ENCODE results near the gene TSN. TPM values are rescaled to one million over a fixed set of nuclear protein-coding genes. Genes with fewer than 3 reads are reported as not detected.
"Not testable (repeated sequence)": the region's sequence is repeated elsewhere in the genome, so short reads cannot be mapped to it uniquely, and the experiment has no call there.

The TSN gene
- 38.1 TPM for total RNA-seq
- long read RNA-seq, transcript TSN-201 (6 exons, 3,420 nt), result major isoform, 106 of 121 reads
- long read RNA-seq, partial matches to known transcripts, result 1 of 121 reads
- long read RNA-seq, other reads (novel, unspliced or antisense), result 6 of 121 reads

- ATAC-seq (peak; percentile 100), DNase-seq (peak; percentile 99)
- intact Hi-C loops (cut with micrococcal nuclease), result no loop called here
Measured at GRCh38 chr2:121755237-121756111, at the start of gene TSN. TSN (plus strand) TSS chr2:121755651; CDS start chr2:121755780, 129 bp downstream.

DNA sequence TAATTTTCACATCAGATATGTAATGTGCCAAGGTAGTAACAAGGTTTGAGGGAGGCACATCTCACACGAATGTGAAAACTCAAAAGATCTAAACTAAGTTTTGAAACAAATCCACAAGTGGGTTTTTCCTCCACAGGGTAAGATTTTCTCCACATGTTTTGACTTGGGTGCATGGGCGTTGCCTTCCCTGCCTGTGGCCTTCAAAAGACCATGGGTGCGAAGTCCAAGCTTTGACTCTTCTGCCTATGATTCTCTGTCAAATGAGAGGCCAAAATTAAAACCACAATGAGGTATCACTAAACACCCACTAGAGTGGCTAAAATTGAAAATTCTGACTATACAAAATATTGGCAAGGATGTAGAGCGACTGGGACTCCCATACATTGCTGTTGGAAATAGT, 49.5 kb upstream of the TSN start:
- ATAC-seq (no peak), DNase-seq (no peak)
- intact Hi-C loops (cut with micrococcal nuclease), result no loop called here

DNA sequence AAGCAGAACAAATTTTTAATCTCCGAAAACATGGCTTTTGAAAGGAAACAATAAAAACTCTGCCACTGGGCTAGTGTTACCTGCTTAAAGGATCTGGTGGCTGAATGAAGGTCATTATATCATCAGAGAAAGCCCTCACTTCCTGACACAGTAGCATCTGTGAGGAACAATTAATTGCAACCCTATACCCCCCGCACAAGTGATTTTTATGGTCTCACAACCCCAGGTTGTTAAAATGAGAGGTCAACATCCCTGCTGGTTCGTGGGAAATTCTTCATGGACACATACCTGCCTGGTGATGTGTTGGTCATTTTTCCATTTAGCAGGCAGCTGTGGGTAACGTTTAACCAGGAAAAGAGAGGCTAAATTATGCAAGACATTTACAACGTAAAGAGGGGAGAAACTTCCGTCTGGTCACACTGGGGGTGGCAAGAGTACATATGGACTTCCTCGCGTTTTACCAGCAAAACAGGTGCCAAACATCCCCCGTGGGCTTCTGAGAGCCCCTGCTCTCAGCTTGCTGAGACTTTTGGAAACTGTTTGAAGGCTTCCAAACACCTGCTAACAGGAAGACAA, 48.0 kb upstream of the TSN start:
- intact Hi-C loops (cut with micrococcal nuclease), result no loop called here
- no peak for ATAC-seq
- no peak for DNase-seq

GRCh38 chr2:121707920-121708361, 47.5 kb upstream of the TSN start:
- intact Hi-C loops (cut with micrococcal nuclease), result no loop called here
- DNase-seq (no peak), ATAC-seq (no peak)

DNA sequence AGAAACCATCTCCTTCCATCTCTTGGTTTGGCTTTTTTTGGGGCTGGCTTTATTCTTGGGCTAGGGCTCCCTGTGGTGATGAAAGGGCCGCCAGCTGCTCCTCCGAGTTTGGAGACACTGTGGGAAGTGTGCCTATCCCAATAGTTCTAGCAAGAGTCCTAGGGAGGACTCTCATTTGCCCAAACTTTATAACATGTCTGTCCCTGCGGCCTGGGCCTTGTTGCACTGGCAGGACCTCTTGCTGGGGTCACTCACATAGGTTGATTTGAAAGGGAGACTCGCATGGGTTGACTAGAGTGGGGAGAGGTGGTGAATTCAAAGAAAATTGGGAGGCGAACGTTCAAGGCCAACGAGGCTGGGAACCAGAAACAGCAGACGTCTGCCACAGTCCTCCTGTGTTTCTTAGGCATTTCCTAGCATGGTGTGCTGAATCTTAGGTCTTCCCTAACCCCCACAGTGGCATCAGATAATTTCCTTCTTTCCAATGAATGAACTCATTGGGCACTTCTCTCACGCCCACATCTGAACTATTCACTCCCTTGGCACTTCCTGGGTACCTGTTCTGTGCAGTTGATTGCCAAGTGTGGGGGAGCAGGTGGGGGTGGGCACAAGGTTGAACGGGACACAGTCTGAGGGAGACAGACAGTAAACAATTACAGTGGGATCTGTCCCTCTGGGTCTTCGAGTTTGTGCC, 45.5 kb upstream of the TSN start:
- no peak for ATAC-seq
- DNase-seq, result no peak
- intact Hi-C loops (cut with micrococcal nuclease), result loop anchor here (10.0 kb wide), 1 partner anchor 305 kb away; no protein-coding TSS in a partner anchor

GRCh38 chr2:121710470-121711170, 44.8 kb upstream of the TSN start:
- no peak for DNase-seq
- ATAC-seq, result no peak
- intact Hi-C loops (cut with micrococcal nuclease), result loop anchor here (10.0 kb wide), 1 partner anchor 306 kb away; no protein-coding TSS in a partner anchor

- not testable (repeated sequence) for ATAC-seq, DNase-seq
- intact Hi-C loops (cut with micrococcal nuclease), result loop anchor here (10.0 kb wide), 1 partner anchor 307 kb away; no protein-coding TSS in a partner anchor
Measured at GRCh38 chr2:121711481-121711880, 44.0 kb upstream of the TSN start.

DNA sequence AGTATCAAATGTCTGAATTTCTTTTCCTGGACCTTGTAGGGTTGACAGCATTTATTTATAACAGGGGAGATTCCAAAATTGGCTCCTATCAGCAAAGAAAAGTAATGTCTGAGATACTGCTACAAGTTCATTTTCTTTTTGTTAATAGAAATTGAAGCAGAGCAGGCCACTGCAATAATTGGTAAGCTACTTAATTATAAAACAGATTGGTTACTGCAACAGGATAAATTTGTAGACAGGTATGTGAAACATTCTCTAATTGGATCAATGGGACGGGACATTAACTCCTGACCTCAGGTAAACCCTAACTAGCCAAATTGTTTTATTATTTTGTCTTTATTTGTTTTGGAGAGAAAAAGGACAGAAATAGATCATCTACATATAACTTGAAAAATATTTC, 39.3 kb upstream of the TSN start:
- no peak for DNase-seq
- ATAC-seq, result no peak
- intact Hi-C loops (cut with micrococcal nuclease), result loop anchor here (5.0 to 10.0 kb wide), 2 partner anchors 184 to 311 kb away; partner anchors contain the start of gene RNU4ATAC

DNA sequence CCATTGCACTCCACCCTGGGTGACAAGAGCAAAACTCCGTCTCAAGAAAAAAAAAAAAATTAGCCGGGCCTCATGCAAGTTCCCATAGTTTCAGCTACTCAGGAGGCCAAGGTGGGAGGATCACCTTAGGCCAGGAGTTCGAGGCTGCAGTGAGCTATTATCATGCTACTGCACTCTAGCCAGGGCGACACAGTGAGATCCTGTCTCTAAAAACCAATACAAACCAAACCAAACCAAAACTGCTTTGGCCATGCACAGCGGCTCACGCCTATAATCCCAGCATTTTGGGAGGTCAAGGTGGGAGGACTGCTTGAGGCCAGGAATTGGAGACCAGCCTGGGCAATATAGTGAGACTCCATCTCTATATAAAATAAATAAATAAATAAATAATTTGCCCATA, 37.9 kb upstream of the TSN start:
- intact Hi-C loops (cut with micrococcal nuclease), result loop anchor here (5.0 to 10.0 kb wide), 2 partner anchors 185 to 313 kb away; partner anchors contain the start of gene RNU4ATAC

GRCh38 chr2:121721926-121722325, 33.5 kb upstream of the TSN start:
- DNase-seq, result no peak
- intact Hi-C loops (cut with micrococcal nuclease), result no loop called here
- no peak for ATAC-seq

More for the DNA sequence above, 37.9 kb upstream of the TSN start:
- ATAC-seq (no peak), DNase-seq (no peak)

GRCh38 chr2:121722479-121722878, 33.0 kb upstream of the TSN start:
- ATAC-seq (peak; percentile 78), DNase-seq (no peak)
- intact Hi-C loops (cut with micrococcal nuclease), result no loop called here

- no peak for ATAC-seq
- no peak for DNase-seq
- intact Hi-C loops (cut with micrococcal nuclease), result no loop called here
Measured at GRCh38 chr2:121723316-121723715, 32.1 kb upstream of the TSN start.

DNA sequence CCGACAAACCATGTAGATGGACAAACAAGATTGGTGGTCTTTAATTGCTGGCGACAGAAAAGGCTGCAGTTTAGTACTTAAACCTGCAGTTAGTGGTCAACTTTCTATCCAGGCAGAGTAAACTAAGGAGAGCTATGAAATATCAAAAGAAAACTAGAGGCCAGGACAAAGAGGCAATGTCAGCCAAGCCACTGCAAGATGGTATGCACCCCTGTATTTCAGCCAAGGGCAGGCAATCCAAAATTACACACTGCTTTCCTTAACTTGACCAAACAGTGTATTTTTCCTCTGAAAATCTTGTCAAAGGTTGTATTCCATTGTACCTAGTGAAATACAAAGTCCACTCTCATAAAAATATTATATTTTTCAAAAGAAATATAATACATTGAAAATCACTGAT, 28.1 kb upstream of the TSN start:
- DNase-seq (no peak), ATAC-seq (peak; percentile 42)
- intact Hi-C loops (cut with micrococcal nuclease), result no loop called here

- no peak for ATAC-seq
- intact Hi-C loops (cut with micrococcal nuclease), result no loop called here
Measured at GRCh38 chr2:121727950-121728349, 27.5 kb upstream of the TSN start.

GRCh38 chr2:121731366-121731765, 24.1 kb upstream of the TSN start:
- ATAC-seq, result no peak
- DNase-seq, result no peak
- intact Hi-C loops (cut with micrococcal nuclease), result no loop called here

More at GRCh38 chr2:121727950-121728349, 27.5 kb upstream of the TSN start:
- no peak for DNase-seq

GRCh38 chr2:121734544-121734943, 20.9 kb upstream of the TSN start:
- DNase-seq; intact Hi-C loops (cut with micrococcal nuclease); ATAC-seq: not testable (repeated sequence)

DNA sequence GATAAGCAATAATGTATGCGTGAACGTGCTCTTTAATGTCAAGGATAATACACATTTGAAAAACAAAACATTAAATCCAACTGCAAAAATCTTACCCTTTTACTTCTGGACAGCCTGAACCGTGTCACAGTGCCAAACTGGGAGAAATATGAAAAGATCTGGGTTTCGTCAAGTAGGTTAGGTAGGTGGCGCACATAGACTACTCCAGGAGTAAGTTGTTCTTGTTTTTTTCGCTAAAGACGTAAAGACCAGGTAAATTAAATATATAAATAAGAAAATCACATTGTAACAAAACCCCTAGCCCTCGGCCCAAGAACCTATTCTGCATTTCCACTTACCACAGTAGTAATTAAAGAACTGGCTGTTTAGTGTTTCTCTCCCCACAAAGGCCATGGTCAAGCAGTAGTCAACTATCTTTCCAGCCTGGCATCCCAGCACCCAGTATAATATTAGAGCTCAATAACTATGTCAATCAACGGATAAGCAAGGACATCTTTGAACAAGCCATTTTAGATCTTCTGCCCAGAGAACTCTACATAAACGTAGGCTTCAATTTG, 19.9 kb upstream of the TSN start:
- no peak for DNase-seq
- no peak for ATAC-seq
- intact Hi-C loops (cut with micrococcal nuclease), result no loop called here

GRCh38 chr2:121736140-121736461, 19.4 kb upstream of the TSN start:
- intact Hi-C loops (cut with micrococcal nuclease), result no loop called here
- ATAC-seq, result no peak
- no peak for DNase-seq
